Esophagus (tissue), 2 donors: Measurements from ENCODE around the gene FBXL22. TPM values are rescaled to one million over a fixed set of nuclear protein-coding genes. Genes with fewer than 3 reads are reported as not detected.

ENCODE experiments used
- H3K27ac ChIP-seq, 2 donors: one replicate each; pipeline ENCODE4 v1.5.1; 2013; ENCODE audit warnings: low read depth in 2 of 2, mild to moderate bottlenecking in 2 of 2, inconsistent platforms in 1 of 2, low read length in 1 of 2, moderate library complexity in 1 of 2
- H3K27me3 ChIP-seq, 2 donors: one replicate each; pipeline ENCODE4 v1.6.1; 2013; ENCODE audit warnings: low read length in 2 of 2, control low read depth in 1 of 2, mild to moderate bottlenecking in 1 of 2; ENCODE audit not compliant: insufficient read depth in 2 of 2, control insufficient read depth in 1 of 2
- H3K36me3 ChIP-seq, 2 donors: one replicate each; pipeline ENCODE4 v1.6.1; 2013; ENCODE audit warnings: low read length in 1 of 2; ENCODE audit not compliant: control insufficient read depth in 2 of 2, insufficient read depth in 2 of 2
- H3K4me1 ChIP-seq, 2 donors: one replicate each; pipeline ENCODE4 v1.6.1; 2013; ENCODE audit warnings: low read length in 1 of 2; ENCODE audit not compliant: control insufficient read depth in 2 of 2, insufficient read depth in 2 of 2
- H3K4me3 ChIP-seq, 2 donors: one replicate each; pipeline ENCODE4 v1.5.1; 2013; ENCODE audit warnings: low read length in 2 of 2, mild to moderate bottlenecking in 2 of 2, low read depth in 1 of 2, moderate library complexity in 1 of 2
- H3K9me3 ChIP-seq, 2 donors: one replicate each; pipeline ENCODE4 v1.6.1; 2013; ENCODE audit warnings: mild to moderate bottlenecking in 2 of 2, low read depth in 1 of 2, low read length in 1 of 2, moderate library complexity in 1 of 2; ENCODE audit not compliant: control insufficient read depth in 2 of 2, insufficient read depth in 1 of 2
- WGBS, 2 donors: extraction: QIAGEN DNeasy Blood & Tissue Kit; methylation state at CpG; one replicate each; pipeline ENCODE4 v1.1.7; 2013; 5-methylcytosine and 5-hydroxymethylcytosine counted together
- polyA plus RNA-seq, 2 donors: library from polyadenylated mRNA; stranded (reverse); fragments of 200-250 nt; gene quantifications; one replicate each; pipeline ENCODE4 v1.2.3, GENCODE V29; 2013
- donor health status: healthy with polysubstance abuse.
- donor health status: Bipolar disorder and iron deficiency.

FBXL22 gene
- polyA plus RNA-seq, 2 donors, result 2.8 to 4.5 TPM

- Histone ChIP-seq H3K36me3 (peaks cover 15 to 17% of the 10 kb centered on the region in 2 donors), H3K27me3 (no peaks in the 10 kb centered on the region), H3K4me1 (no peaks in the 10 kb centered on the region), H3K9me3 (no peaks in the 10 kb centered on the region), H3K4me3 (no peak overlapping the region), H3K27ac (no peak overlapping the region)
- WGBS, 2 donors, result 95 to 97% methylated on average over 8 of the region's 8 CpGs
These were observed 26.2 kb downstream of the FBXL22 start for GRCh38 chr15:63623232-63623969.

GRCh38 chr15:63626955-63627354 lies 29.8 kb downstream of the FBXL22 start:
- Histone ChIP-seq H3K36me3 (peaks cover 19 to 23% of the 10 kb centered on the region in 2 donors), H3K27me3 (no peaks in the 10 kb centered on the region), H3K4me3 (no peak overlapping the region), H3K9me3 (no peaks in the 10 kb centered on the region), H3K27ac (no peak overlapping the region), H3K4me1 (no peaks in the 10 kb centered on the region)
- 95 to 98% methylated on average over 1 of the region's 1 CpG for WGBS, 2 donors

GRCh38 chr15:63628123-63628822 lies 31.1 kb downstream of the FBXL22 start:
- Histone ChIP-seq H3K27me3 (no peaks in the 10 kb centered on the region), H3K36me3 (peaks cover 23% of the 10 kb centered on the region in 2 donors), H3K4me1 (no peaks in the 10 kb centered on the region), H3K27ac (no peak overlapping the region), H3K4me3 (no peak overlapping the region), H3K9me3 (no peaks in the 10 kb centered on the region)
- 91 to 93% methylated on average over 13 of the region's 13 CpGs for WGBS, 2 donors

- H3K27me3 ChIP-seq, result no peaks in the 10 kb centered on the region
- peaks cover 14% of the 10 kb centered on the region in 2 donors for H3K36me3 ChIP-seq
- H3K4me3 ChIP-seq, result no peak overlapping the region
- no peaks in the 10 kb centered on the region for H3K4me1 ChIP-seq
- no peaks in the 10 kb centered on the region for H3K9me3 ChIP-seq
- no peak overlapping the region for H3K27ac ChIP-seq
- WGBS, 2 donors, result 84 to 87% methylated on average over 7 of the region's 7 CpGs
These were observed 33.0 kb downstream of the FBXL22 start for GRCh38 chr15:63630036-63630751.

GRCh38 chr15:63633312-63633711 lies 36.1 kb downstream of the FBXL22 start:
- H3K4me1 ChIP-seq, result no peaks in the 10 kb centered on the region
- peaks cover 13 to 16% of the 10 kb centered on the region in 2 donors for H3K36me3 ChIP-seq
- H3K27me3 ChIP-seq, result no peaks in the 10 kb centered on the region
- H3K4me3 ChIP-seq, result no peak overlapping the region
- 84 to 89% methylated on average over 2 of the region's 2 CpGs for WGBS, 2 donors
- no peaks in the 10 kb centered on the region for H3K9me3 ChIP-seq
- no peak overlapping the region for H3K27ac ChIP-seq

GRCh38 chr15:63634154-63634553 lies 37.0 kb downstream of the FBXL22 start:
- H3K36me3 ChIP-seq, result peaks cover 10 to 16% of the 10 kb centered on the region in 2 donors
- no peaks in the 10 kb centered on the region for H3K4me1 ChIP-seq
- WGBS, 2 donors, result 86 to 89% methylated on average over 1 of the region's 1 CpG
- H3K27me3 ChIP-seq, result no peaks in the 10 kb centered on the region
- no peak overlapping the region for H3K27ac ChIP-seq
- no peaks in the 10 kb centered on the region for H3K9me3 ChIP-seq
- H3K4me3 ChIP-seq, result no peak overlapping the region

GRCh38 chr15:63636518-63637061 lies 39.4 kb downstream of the FBXL22 start:
- Histone ChIP-seq H3K4me3 (no peak overlapping the region), H3K4me1 (no peaks in the 10 kb centered on the region), H3K36me3 (peaks cover 12 to 15% of the 10 kb centered on the region in 2 donors), H3K27me3 (no peaks in the 10 kb centered on the region), H3K9me3 (no peaks in the 10 kb centered on the region), H3K27ac (no peak overlapping the region)
- WGBS, 2 donors, result 97 to 98% methylated on average over 9 of the region's 9 CpGs

- H3K4me1 ChIP-seq, result no peaks in the 10 kb centered on the region
- WGBS, 2 donors, result 88 to 93% methylated on average over 1 of the region's 1 CpG
- H3K27ac ChIP-seq, result no peak overlapping the region
- H3K4me3 ChIP-seq, result no peak overlapping the region
- no peaks in the 10 kb centered on the region for H3K9me3 ChIP-seq
- H3K36me3 ChIP-seq, result peaks cover 8 to 15% of the 10 kb centered on the region in 2 donors
- no peaks in the 10 kb centered on the region for H3K27me3 ChIP-seq
These were observed 41.7 kb downstream of the FBXL22 start for GRCh38 chr15:63638839-63639238.

- Histone ChIP-seq H3K27ac (no peak overlapping the region), H3K36me3 (peaks cover 8 to 14% of the 10 kb centered on the region in 2 donors), H3K4me3 (no peak overlapping the region), H3K9me3 (no peaks in the 10 kb centered on the region), H3K27me3 (no peaks in the 10 kb centered on the region), H3K4me1 (no peaks in the 10 kb centered on the region)
- 95% methylated on average over 3 of the region's 3 CpGs for WGBS, 2 donors
These were observed 43.0 kb downstream of the FBXL22 start for GRCh38 chr15:63640146-63640545.
